ENCODE measurements around the gene RAD1. TPM values are rescaled to one million over a fixed set of nuclear protein-coding genes. Genes with fewer than 3 reads are reported as not detected.

The RAD1 gene
- polyA plus RNA-seq, 1 experiment, result 57.2 TPM

GRCh38 chr5:34913072-34913471 lies 2.2 kb downstream of the RAD1 start:
- peak; percentile 87 for DNase-seq (ENCODE audit: low read depth)
- ChIA-PET POLR2A (interaction anchor here (0.6 to 0.7 kb wide), 3 partner anchors 250 to 414 kb away, joined by 3 to 5 read pairs (median 5); no protein-coding TSS in a partner anchor), CTCF (interaction anchor here (0.8 to 4.0 kb wide), 3 partner anchors 17 to 438 kb away, joined by 3 to 17 read pairs (median 6); no protein-coding TSS in a partner anchor)
- H3K4me3 ChIP-seq (ENCODE audit: low read depth, low read length), result no peak overlapping the region
- peaks cover 4% of the 10 kb centered on the region; the same call in 1 of the 2 replicates for H3K36me3 ChIP-seq (ENCODE audit: control insufficient read depth, insufficient read depth, low read length)
- no peak for TF ChIP-seq CTCF (IDR thresholded peaks at IDR 0.05; ENCODE audit: insufficient read depth, low read depth, low read length)
- no peaks in the 10 kb centered on the region for H3K27me3 ChIP-seq (ENCODE audit: control insufficient read depth, insufficient read depth, low read length)

GRCh38 chr5:34905564-34905963 lies 9.7 kb downstream of the RAD1 start:
- peak; percentile 54 for TF ChIP-seq CTCF (IDR thresholded peaks at IDR 0.05; ENCODE audit: insufficient read depth, low read depth, low read length)
- DNase-seq (ENCODE audit: low read depth), result no peak
- no peaks in the 10 kb centered on the region for H3K27me3 ChIP-seq (ENCODE audit: control insufficient read depth, insufficient read depth, low read length)
- no peak overlapping the region for H3K4me3 ChIP-seq (ENCODE audit: low read depth, low read length)
- ChIA-PET CTCF (interaction anchor here (0.6 to 2.3 kb wide), 8 partner anchors 9 to 434 kb away, joined by 3 to 14 read pairs (median 4); partner anchors contain the start of genes BRIX1 and RAD1), POLR2A (no interaction called here)
- H3K36me3 ChIP-seq (ENCODE audit: control insufficient read depth, insufficient read depth, low read length), result peaks cover 3% of the 10 kb centered on the region; the same call in 1 of the 2 replicates

GRCh38 chr5:34903260-34903659 lies 12.0 kb downstream of the RAD1 start:
- no peak for DNase-seq (ENCODE audit: low read depth)
- H3K27me3 ChIP-seq (ENCODE audit: control insufficient read depth, insufficient read depth, low read length), result no peaks in the 10 kb centered on the region
- CTCF ChIA-PET, result interaction anchor here (0.7 to 4.2 kb wide), 7 partner anchors 10 to 429 kb away, joined by 3 to 26 read pairs (median 5); no protein-coding TSS in a partner anchor
- no peak for TF ChIP-seq CTCF (IDR thresholded peaks at IDR 0.05; ENCODE audit: insufficient read depth, low read depth, low read length)
- POLR2A ChIA-PET, result interaction anchor here (0.7 kb wide), 1 partner anchor 895 kb away, joined by 3 read pairs; the partner anchor contains the start of gene AMACR
- no peak overlapping the region for H3K4me3 ChIP-seq (ENCODE audit: low read depth, low read length)
- H3K36me3 ChIP-seq (ENCODE audit: control insufficient read depth, insufficient read depth, low read length), result peaks cover 3% of the 10 kb centered on the region; the same call in 1 of the 2 replicates

GRCh38 chr5:34900652-34901051 lies 14.7 kb downstream of the RAD1 start:
- POLR2A ChIA-PET, result no interaction called here
- no peak for TF ChIP-seq CTCF (IDR thresholded peaks at IDR 0.05; ENCODE audit: insufficient read depth, low read depth, low read length)
- CTCF ChIA-PET, result interaction anchor here (3.2 to 4.2 kb wide), 2 partner anchors 415 to 426 kb away, joined by 26 to 67 read pairs; no protein-coding TSS in a partner anchor

GRCh38 chr5:34899066-34899465 lies 16.2 kb downstream of the RAD1 start:
- DNase-seq (ENCODE audit: low read depth), result no peak
- CTCF ChIA-PET, result interaction anchor here (0.7 to 3.2 kb wide), 22 partner anchors 11 to 428 kb away, joined by 3 to 67 read pairs (median 5); no protein-coding TSS in a partner anchor
- no peaks in the 10 kb centered on the region for H3K27me3 ChIP-seq (ENCODE audit: control insufficient read depth, insufficient read depth, low read length)
- POLR2A ChIA-PET, result no interaction called here
- H3K36me3 ChIP-seq (ENCODE audit: control insufficient read depth, insufficient read depth, low read length), result peaks cover 2% of the 10 kb centered on the region; the same call in 1 of the 2 replicates
- TF ChIP-seq CTCF (IDR thresholded peaks at IDR 0.05; ENCODE audit: insufficient read depth, low read depth, low read length), result no peak
- H3K4me3 ChIP-seq (ENCODE audit: low read depth, low read length), result no peak overlapping the region

More at GRCh38 chr5:34900652-34901051, 14.7 kb downstream of the RAD1 start:
- no peak for DNase-seq (ENCODE audit: low read depth)
- Histone ChIP-seq H3K36me3 (ENCODE audit: control insufficient read depth, insufficient read depth, low read length) (peaks cover 2% of the 10 kb centered on the region; the same call in 1 of the 2 replicates), H3K27me3 (ENCODE audit: control insufficient read depth, insufficient read depth, low read length) (no peaks in the 10 kb centered on the region), H3K4me3 (ENCODE audit: low read depth, low read length) (no peak overlapping the region)
